ENCODE results near the gene FBXL7. TPM values are rescaled to one million over a fixed set of nuclear protein-coding genes. Genes with fewer than 3 reads are reported as not detected.

The FBXL7 gene
- total and polyA plus RNA-seq, 2 experiments from 2014 or later, result 4.5 to 15.2 TPM

DNA sequence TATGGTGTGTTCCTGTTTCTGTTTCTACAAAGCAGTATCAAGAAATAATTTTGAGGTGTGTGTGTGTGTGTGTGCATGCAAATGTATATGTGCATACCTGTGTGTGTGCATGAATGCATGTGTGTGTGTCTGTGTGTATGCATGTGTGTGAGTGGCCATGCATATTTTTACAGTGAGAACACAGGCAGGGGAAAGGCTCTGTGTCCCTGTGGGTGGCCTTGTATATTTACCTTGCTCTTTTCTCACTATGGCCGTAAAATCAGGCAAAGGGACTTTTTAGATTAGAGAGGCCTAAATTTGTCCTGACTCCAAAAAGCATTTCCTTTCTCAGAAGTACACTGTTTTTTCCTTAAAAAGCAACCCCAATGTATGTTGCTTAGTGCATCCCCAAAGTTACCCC, 386.2 kb downstream of the FBXL7 start (continued):
- no peak for TF ChIP-seq ZNF462 (CRISPR knock-in tag; IDR thresholded peaks at IDR 0.05)
- TF ChIP-seq ZNF331 (CRISPR knock-in tag; IDR thresholded peaks at IDR 0.05; ENCODE audit: low read depth), result no peak
- TF ChIP-seq POLR2AphosphoS5 (IDR thresholded peaks at IDR 0.05; ENCODE audit: low read depth), result no peak
- TF ChIP-seq EZH2 (IDR thresholded peaks at IDR 0.05; ENCODE audit: low read depth, unreplicated experiment), result no peak
- TF ChIP-seq, protein P1, sequence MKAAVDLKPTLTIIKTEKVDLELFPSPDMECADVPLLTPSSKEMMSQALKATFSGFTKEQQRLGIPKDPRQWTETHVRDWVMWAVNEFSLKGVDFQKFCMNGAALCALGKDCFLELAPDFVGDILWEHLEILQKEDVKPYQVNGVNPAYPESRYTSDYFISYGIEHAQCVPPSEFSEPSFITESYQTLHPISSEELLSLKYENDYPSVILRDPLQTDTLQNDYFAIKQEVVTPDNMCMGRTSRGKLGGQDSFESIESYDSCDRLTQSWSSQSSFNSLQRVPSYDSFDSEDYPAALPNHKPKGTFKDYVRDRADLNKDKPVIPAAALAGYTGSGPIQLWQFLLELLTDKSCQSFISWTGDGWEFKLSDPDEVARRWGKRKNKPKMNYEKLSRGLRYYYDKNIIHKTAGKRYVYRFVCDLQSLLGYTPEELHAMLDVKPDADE (IDR thresholded peaks at IDR 0.05), result no peak
- TF ChIP-seq EZH2phosphoT487 (IDR thresholded peaks at IDR 0.05; ENCODE audit: unreplicated experiment), result no peak
- TF ChIP-seq NANOG (IDR thresholded peaks at IDR 0.05; ENCODE audit: borderline replicate concordance), result no peak
- TF ChIP-seq, protein P2, sequence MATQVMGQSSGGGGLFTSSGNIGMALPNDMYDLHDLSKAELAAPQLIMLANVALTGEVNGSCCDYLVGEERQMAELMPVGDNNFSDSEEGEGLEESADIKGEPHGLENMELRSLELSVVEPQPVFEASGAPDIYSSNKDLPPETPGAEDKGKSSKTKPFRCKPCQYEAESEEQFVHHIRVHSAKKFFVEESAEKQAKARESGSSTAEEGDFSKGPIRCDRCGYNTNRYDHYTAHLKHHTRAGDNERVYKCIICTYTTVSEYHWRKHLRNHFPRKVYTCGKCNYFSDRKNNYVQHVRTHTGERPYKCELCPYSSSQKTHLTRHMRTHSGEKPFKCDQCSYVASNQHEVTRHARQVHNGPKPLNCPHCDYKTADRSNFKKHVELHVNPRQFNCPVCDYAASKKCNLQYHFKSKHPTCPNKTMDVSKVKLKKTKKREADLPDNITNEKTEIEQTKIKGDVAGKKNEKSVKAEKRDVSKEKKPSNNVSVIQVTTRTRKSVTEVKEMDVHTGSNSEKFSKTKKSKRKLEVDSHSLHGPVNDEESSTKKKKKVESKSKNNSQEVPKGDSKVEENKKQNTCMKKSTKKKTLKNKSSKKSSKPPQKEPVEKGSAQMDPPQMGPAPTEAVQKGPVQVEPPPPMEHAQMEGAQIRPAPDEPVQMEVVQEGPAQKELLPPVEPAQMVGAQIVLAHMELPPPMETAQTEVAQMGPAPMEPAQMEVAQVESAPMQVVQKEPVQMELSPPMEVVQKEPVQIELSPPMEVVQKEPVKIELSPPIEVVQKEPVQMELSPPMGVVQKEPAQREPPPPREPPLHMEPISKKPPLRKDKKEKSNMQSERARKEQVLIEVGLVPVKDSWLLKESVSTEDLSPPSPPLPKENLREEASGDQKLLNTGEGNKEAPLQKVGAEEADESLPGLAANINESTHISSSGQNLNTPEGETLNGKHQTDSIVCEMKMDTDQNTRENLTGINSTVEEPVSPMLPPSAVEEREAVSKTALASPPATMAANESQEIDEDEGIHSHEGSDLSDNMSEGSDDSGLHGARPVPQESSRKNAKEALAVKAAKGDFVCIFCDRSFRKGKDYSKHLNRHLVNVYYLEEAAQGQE (IDR thresholded peaks at IDR 0.05; ENCODE audit: unreplicated experiment), result no peak
